LNCaP clone FGC (cell line): ENCODE results near the gene KLHL6.
"Not testable (repeated sequence)": the region's sequence is repeated elsewhere in the genome, so short reads cannot be mapped to it uniquely, and the experiment has no call there.

ENCODE experiments used
- DNase-seq: peaks from one replicate; pipeline ENCODE4 v3.0.0-alpha.2; 2011; ENCODE audit warnings: low read depth
- H3K4me3 ChIP-seq: 2 replicates; pipeline ENCODE4 v1.5.1; 2011; ENCODE audit warnings: mild to moderate bottlenecking, low read depth, low read length, control low read depth
- TF ChIP-seq, protein P1 (sequence below): IDR thresholded peaks from 2 replicates; pipeline ENCODE4 v1.5.1; 2012; ENCODE audit warnings: mild to moderate bottlenecking; ENCODE audit not compliant: control insufficient read depth, insufficient read depth; ENCODE audit errors: extremely low read depth

KLHL6 gene

DNA sequence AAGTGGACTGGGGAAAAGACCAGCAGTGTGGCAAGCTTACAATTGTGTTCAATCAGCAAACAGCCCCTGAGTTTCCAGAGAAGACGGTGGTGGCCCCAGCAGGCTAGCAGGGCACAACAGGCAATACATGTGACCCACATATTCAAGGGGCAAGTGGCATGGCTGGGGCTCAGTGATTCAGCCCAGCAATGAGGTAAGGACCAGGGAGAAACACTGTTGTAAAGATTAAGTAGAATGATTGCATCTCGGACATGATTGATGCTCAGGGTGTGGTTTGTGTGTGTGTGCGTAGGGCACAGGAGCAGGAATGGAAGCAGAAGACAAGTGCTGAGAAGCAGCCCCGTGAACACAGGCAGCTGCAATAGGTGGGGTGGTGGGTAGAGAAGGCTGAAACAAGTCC lies 37.9 kb downstream of the KLHL6 start:
- no peak overlapping the region for H3K4me3 ChIP-seq
- DNase-seq, result no peak
- TF ChIP-seq, protein P1, sequence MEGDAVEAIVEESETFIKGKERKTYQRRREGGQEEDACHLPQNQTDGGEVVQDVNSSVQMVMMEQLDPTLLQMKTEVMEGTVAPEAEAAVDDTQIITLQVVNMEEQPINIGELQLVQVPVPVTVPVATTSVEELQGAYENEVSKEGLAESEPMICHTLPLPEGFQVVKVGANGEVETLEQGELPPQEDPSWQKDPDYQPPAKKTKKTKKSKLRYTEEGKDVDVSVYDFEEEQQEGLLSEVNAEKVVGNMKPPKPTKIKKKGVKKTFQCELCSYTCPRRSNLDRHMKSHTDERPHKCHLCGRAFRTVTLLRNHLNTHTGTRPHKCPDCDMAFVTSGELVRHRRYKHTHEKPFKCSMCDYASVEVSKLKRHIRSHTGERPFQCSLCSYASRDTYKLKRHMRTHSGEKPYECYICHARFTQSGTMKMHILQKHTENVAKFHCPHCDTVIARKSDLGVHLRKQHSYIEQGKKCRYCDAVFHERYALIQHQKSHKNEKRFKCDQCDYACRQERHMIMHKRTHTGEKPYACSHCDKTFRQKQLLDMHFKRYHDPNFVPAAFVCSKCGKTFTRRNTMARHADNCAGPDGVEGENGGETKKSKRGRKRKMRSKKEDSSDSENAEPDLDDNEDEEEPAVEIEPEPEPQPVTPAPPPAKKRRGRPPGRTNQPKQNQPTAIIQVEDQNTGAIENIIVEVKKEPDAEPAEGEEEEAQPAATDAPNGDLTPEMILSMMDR, result no peak

DNA sequence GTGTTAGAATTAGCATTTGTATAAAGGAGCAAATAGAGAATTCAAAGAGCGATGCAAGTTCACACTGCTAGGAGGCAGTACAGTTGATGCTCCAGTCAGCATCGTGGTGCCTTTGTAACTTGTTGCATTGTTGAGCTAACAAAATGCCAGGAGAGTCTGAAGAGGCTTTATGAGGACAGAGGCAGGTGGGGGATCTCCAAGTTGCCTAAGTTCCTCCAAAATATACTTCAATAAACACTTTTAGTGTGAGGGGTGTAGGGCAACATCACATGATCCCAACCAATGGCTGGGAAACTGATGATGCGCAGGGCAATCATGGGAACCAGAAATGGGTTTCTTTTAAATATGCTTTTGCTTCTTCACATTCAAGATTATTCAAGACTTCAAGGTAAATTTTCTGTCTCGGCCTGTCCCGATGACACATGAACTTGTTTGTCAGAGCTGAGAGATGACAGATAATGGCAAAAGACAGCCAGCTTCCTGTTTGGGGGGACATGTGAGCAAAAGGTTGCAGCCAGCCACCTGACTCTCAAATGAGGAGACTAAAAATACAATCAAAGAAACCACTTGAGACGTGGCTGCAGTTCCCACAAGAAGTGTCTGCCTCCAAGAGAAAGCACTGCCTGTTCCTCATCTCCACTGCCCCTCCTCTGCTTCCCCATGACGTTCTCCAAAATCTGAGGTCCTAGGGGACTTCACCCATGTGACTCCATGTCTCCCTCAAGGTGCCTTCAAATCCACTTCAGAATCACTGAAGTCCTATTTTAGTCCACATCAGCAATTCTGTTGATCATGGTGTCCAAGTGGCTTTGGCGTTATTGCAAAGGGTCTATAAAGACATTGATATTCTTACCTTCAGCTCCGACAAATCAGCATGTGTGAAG lies 39.3 kb downstream of the KLHL6 start:
- no peak for DNase-seq

DNA sequence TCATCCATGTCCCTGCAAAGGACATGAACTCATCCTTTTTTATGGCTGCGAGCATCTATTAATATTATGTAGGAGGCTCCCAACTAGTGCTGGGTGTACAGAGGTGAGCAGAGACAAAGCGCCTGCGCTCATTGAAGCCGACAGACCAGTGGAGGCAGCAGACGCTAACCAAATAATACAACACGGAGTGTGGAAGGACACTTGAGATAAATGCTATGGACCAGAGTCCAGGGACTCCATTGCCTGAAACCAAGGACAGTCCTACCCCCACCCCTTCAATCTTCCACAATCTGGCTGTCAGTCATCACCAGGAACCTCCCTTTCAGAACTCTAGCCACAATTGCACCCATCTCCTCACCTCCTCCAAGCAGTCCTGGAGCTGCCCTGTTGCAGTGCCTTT lies 41.5 kb downstream of the KLHL6 start:
- TF ChIP-seq, protein P1, result no peak
- DNase-seq, result no peak
- H3K4me3 ChIP-seq, result no peak overlapping the region

More for the DNA sequence above, 39.3 kb downstream of the KLHL6 start:
- TF ChIP-seq, protein P1, result no peak
- H3K4me3 ChIP-seq, result no peak overlapping the region

DNA sequence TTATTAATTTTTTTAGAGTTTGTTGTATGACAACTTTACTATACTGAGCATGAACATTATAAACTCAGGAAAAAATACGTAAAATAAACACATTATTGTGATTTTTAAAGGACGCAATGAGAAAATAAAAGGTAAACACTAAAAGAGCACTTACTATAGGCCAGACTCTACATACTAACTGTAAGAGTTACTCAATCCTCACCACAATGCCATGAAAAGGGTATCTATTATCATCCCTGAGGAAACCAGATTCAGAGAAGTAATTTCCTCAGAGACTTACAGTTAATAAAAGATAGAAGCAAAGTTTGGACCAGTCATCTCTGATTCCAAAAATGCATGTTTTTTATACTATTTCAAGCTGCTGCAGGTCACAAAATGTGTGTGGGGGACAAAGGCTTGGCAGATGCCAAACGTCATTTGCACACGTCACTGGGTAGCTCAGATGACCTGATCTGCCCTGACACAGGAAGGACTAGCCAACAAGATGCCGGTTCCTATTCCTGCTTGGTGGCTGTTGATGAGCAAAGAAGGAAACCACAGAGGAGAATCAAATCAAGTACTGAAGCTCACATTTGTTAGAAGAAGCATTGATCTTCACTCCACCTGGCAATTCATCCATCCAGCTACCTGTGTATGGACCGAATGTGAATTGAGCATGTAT lies 42.3 kb downstream of the KLHL6 start:
- TF ChIP-seq, protein P1, result no peak
- H3K4me3 ChIP-seq, result no peak overlapping the region
- no peak for DNase-seq

DNA sequence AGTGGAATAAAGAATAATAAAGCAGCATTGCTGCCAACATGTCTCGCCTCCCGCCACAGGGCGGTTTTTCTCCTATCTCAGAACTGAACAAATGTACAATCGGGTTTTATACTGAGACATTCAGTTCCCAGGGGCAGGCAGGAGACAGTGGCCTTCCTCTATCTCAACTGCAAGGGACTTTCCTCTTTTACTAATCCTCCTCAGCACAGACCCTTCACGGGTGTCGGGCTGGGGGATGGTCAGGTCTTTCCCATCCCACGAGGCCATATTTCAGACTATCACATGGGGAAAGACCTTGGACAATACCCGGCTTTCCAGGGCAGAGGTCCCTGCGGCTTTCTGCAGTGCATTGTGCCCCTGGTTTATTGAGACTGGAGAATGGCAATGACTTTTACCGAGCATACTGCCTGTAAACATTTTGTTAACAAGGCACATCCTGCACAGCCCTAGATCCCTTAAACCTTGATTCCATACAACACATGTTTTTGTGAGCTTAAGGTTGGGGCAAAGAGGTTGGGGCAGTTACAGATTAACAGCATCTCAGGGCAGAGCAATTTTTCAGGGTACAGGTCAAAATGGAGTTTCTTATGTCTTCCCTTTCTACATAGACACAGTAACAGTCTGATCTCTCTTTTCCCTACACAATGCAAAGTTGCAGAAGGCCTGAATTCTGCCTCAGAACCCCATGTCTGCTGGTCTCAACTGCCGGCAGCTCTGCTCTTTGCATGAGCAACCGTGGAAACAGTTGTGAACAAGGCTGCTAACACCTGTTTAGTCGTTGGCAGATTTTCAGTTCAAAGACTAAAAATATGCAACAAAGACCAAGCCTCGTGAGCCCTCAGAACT lies 44.0 kb downstream of the KLHL6 start:
- not testable (repeated sequence) for H3K4me3 ChIP-seq, DNase-seq

DNA sequence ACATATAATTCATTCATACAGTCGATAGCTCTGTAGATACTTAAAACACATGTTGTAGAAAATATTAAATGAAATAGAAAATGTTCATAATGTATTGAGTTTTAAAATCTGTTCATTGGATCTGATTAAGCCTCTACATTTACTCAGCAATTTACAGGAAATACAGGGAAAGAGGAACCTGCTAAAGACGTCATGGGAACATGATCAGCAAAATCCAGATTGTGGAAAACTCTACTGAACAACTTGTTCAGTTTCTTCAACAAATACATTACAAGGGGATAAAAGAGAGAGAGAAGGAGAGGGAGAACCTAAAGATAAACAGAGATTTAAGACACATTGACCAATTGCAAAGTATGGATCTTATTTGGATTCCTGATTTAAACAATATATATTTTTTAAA lies 46.7 kb downstream of the KLHL6 start:
- TF ChIP-seq, protein P1, result no peak
- H3K4me3 ChIP-seq, result no peak overlapping the region
- no peak for DNase-seq

DNA sequence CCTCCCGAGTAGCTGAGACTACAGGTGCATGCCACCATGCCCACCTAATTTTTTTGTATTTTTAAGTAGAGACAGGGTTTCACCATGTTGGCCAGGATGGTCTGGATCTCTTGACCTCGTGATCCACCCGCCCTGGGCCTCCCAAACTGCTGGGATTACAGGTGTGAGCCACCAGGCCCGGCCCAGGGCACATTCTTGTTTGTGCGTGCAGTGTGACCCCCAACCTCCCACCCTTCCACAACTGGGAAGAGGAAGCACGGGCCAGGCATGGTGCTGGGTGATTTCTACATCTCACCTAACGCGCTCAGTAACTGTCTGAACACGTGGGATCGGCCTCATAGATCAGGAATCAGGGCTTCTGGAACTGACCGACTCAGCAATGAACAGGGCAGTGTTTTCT lies 48.0 kb downstream of the KLHL6 start:
- TF ChIP-seq, protein P1, result no peak
- no peak overlapping the region for H3K4me3 ChIP-seq
- no peak for DNase-seq
